ENCODE data around the gene MPDU1. TPM values are rescaled to one million over a fixed set of nuclear protein-coding genes. Genes with fewer than 3 reads are reported as not detected.

MPDU1 gene
- total and polyA plus RNA-seq, 2 of the 4 experiments (the other 2 are of a cell fraction) = 135 to 149 TPM

- TF ChIP-seq MXI1 (IDR thresholded peaks at IDR 0.05; ENCODE audit: borderline replicate concordance, low read depth, low read length) (no peak), RFX5 (IDR thresholded peaks at IDR 0.05; ENCODE audit: low read depth, low read length) (no peak)
Observed at GRCh38 chr17:7574176-7574953, 9.3 kb upstream of the MPDU1 start (continued).

- Histone ChIP-seq H3K4me1 (ENCODE audit: control insufficient read depth, insufficient read depth, low read length) (peaks cover 20% of the 10 kb centered on the region), H3K4ac (ENCODE audit: low read depth, low read length) (no peak overlapping the region), H3K4me3 (ENCODE audit: insufficient read depth, low read depth, low read length) (no peak overlapping the region), H3K4me2 (ENCODE audit: low read depth, low read length) (peak overlapping the region; percentile 83; the same call in 1 of the 2 replicates), H2BK120ac (ENCODE audit: low read depth, low read length) (no peak overlapping the region), H4K5ac (ENCODE audit: low read depth, low read length) (no peak overlapping the region), H3K27ac (ENCODE audit: insufficient read depth, low read length) (no peak overlapping the region), H3K27me3 (ENCODE audit: control insufficient read depth, insufficient read depth, low read length) (no peaks in the 10 kb centered on the region), H3K9me1 (ENCODE audit: insufficient read depth, low read length) (peaks cover 18% of the 10 kb centered on the region), H2BK15ac (ENCODE audit: low read depth, low read length) (no peak overlapping the region), H3K23ac (ENCODE audit: low read depth, low read length) (peak overlapping the region; percentile 74), H2BK5ac (ENCODE audit: low read depth, low read length, poor library complexity, severe bottlenecking) (no peak overlapping the region), H2AK9ac (replicated peaks; ENCODE audit: low read depth, low read length, poor library complexity) (no peak overlapping the region), H2AFZ (replicated peaks; ENCODE audit: low read length, poor library complexity) (no peak overlapping the region), H3K56ac (ENCODE audit: extremely low read depth, insufficient read depth, low read length) (0 out of 2 replicates have a peak overlapping the region, but pooled peaks have one; percentile 11), H3K79me1 (ENCODE audit: low read depth in 1 of 2, low read length in 2 of 2) (peaks cover 12 to 71% of the 10 kb centered on the region in 2 experiments), H3K14ac (replicated peaks; ENCODE audit: low read depth, low read length) (peak overlapping the region; percentile 13; the same call in 1 of the 2 replicates), H3K9ac (ENCODE audit: low read depth, low read length) (peak overlapping the region; percentile 25; the same call in 1 of the 2 replicates), H2BK20ac (ENCODE audit: low read depth, low read length) (no peak overlapping the region), H4K8ac (ENCODE audit: low read depth in 2 of 2, low read length in 2 of 2) (no peak overlapping the region), H3K9me3 (ENCODE audit: control insufficient read depth, insufficient read depth, low read length) (no peaks in the 10 kb centered on the region), H3K36me3 (ENCODE audit: control insufficient read depth, insufficient read depth, low read length) (peaks cover 64% of the 10 kb centered on the region), H4K91ac (ENCODE audit: insufficient read depth, low read depth, low read length) (no peak overlapping the region), H3K18ac (ENCODE audit: low read depth, low read length) (no peak overlapping the region), H4K20me1 (ENCODE audit: insufficient read depth, low read length) (peaks cover 70% of the 10 kb centered on the region), H2AK5ac (ENCODE audit: low read depth, low read length) (no peak overlapping the region)
- ATAC-seq (ENCODE audit: low read depth) (no peak), DNase-seq (no peak)
- intact Hi-C loops (cut with micrococcal nuclease) = no loop called here
- in situ Hi-C loops (cut with MboI; ENCODE audit: low sequenced_read_pairs) = no loop called here
- no CpG with 5 or more reads among the region's 1 CpG for WGBS, 2 experiments (ENCODE audit: extremely low coverage in 2 of 2, insufficient read length in 1 of 2)
- no peak for TF ChIP-seq SMC3 (IDR thresholded peaks at IDR 0.05; ENCODE audit: low read depth, low read length)
- TF ChIP-seq MAFK (IDR thresholded peaks at IDR 0.05; ENCODE audit: low read depth, low read length) = no peak
- TF ChIP-seq MAZ (IDR thresholded peaks at IDR 0.05; ENCODE audit: borderline replicate concordance, low read depth, low read length) = no peak
- 0 out of 2 replicates have a peak, but pooled peaks have one; percentile 30 for TF ChIP-seq POLR2A (IDR thresholded peaks at IDR 0.05; ENCODE audit: low read depth, low read length)
- TF ChIP-seq CHD1 (IDR thresholded peaks at IDR 0.05; ENCODE audit: low read depth, low read length) = no peak
- BruUV-seq (replicated peaks) = no TSS peak
- ChIA-PET POLR2A (ENCODE audit: unreplicated experiment) (interaction anchor here (0.8 kb wide), 1 partner anchor 9 kb away, joined by 3 read pairs; the partner anchor contains the start of gene MPDU1), CTCF (interaction anchor here (0.6 to 2.2 kb wide), 3 partner anchors 14 to 67 kb away, joined by 4 to 9 read pairs (median 5); no protein-coding TSS in a partner anchor)
- dilution Hi-C loops (cut with HindIII; ENCODE audit: low sequenced_read_pairs, unreplicated experiment) = no loop called here
Observed at GRCh38 chr17:7575481-7575883, 8.2 kb upstream of the MPDU1 start.

All from IMR-90 (cell line).